H9 (cell line): ENCODE data around the gene DAPK2. TPM values are rescaled to one million over a fixed set of nuclear protein-coding genes. Genes with fewer than 3 reads are reported as not detected.

Experiments used
- DNase-seq: peaks from one replicate; pipeline ENCODE4 v3.0.0-alpha.2; 2017
- H2AFZ ChIP-seq: one replicate; pipeline ENCODE4 v1.6.1; 2013; ENCODE audit warnings: mild to moderate bottlenecking, low read length, control low read depth, moderate library complexity
- H2AK5ac ChIP-seq: 2 replicates; pipeline ENCODE4 v1.6.1; 2013; ENCODE audit warnings: low read length, control low read depth, mixed read lengths; ENCODE audit not compliant: insufficient read length
- H2BK120ac ChIP-seq: one replicate; pipeline ENCODE4 v1.6.1; 2013; ENCODE audit warnings: low read depth, mild to moderate bottlenecking, low read length, control low read depth, inconsistent platforms; ENCODE audit not compliant: poor library complexity, severe bottlenecking
- H2BK12ac ChIP-seq: 2 replicates; pipeline ENCODE4 v1.6.1; 2013; ENCODE audit warnings: low read length, control low read depth, mixed read lengths, low read depth; ENCODE audit not compliant: insufficient read length
- H2BK15ac ChIP-seq: 2 replicates; pipeline ENCODE4 v1.6.1; 2013; ENCODE audit warnings: low read depth, low read length, control low read depth
- H2BK20ac ChIP-seq: one replicate; pipeline ENCODE4 v1.6.1; 2013; ENCODE audit warnings: low read depth, mild to moderate bottlenecking, low read length, control low read depth, inconsistent platforms; ENCODE audit not compliant: poor library complexity, severe bottlenecking
- H2BK5ac ChIP-seq: 2 replicates; pipeline ENCODE4 v1.6.1; 2013; ENCODE audit warnings: low read length, control low read depth, mixed read lengths; ENCODE audit not compliant: insufficient read length
- H3K14ac ChIP-seq: 2 replicates; pipeline ENCODE4 v1.6.1; 2013; ENCODE audit warnings: low read length, control low read depth; ENCODE audit not compliant: insufficient read depth
- H3K18ac ChIP-seq: 2 replicates; pipeline ENCODE4 v1.6.1; 2013; ENCODE audit warnings: low read depth, mild to moderate bottlenecking, mixed read lengths, low read length, control low read depth; ENCODE audit not compliant: insufficient read length
- H3K23ac ChIP-seq: 2 replicates; pipeline ENCODE4 v1.6.1; 2013; ENCODE audit warnings: low read length, control low read depth, mixed read lengths, low read depth; ENCODE audit not compliant: insufficient read length
- H3K23me2 ChIP-seq: 2 replicates; pipeline ENCODE4 v1.6.1; 2013; ENCODE audit warnings: low read depth, mild to moderate bottlenecking, mixed read lengths, low read length, control low read depth; ENCODE audit not compliant: insufficient read length, poor library complexity, severe bottlenecking
- H3K27ac ChIP-seq: 2 replicates; pipeline ENCODE4 v1.5.1; 2013; ENCODE audit warnings: low read length, control low read depth, mixed read lengths, low read depth; ENCODE audit not compliant: insufficient read length
- H3K27me3 ChIP-seq: 2 replicates; pipeline ENCODE4 v1.6.1; 2013; ENCODE audit warnings: low read length, control low read depth, inconsistent platforms; ENCODE audit not compliant: insufficient read depth
- H3K4ac ChIP-seq: 2 replicates; pipeline ENCODE4 v1.6.1; 2013; ENCODE audit warnings: low read depth, mild to moderate bottlenecking, control low read depth, inconsistent platforms, low read length, moderate library complexity
- H3K4me1 ChIP-seq: 2 replicates; pipeline ENCODE4 v1.6.1; 2013; ENCODE audit warnings: low read length, control low read depth, inconsistent platforms; ENCODE audit not compliant: insufficient read depth
- H3K4me2 ChIP-seq: 2 replicates; pipeline ENCODE4 v1.6.1; 2013; ENCODE audit warnings: low read length, control low read depth, mixed read lengths; ENCODE audit not compliant: insufficient read length, insufficient read depth
- H3K56ac ChIP-seq: 2 replicates; pipeline ENCODE4 v1.6.1; 2013; ENCODE audit warnings: low read depth, mild to moderate bottlenecking, mixed read lengths, low read length, control low read depth; ENCODE audit not compliant: insufficient read length
- H3K79me1 ChIP-seq: 2 replicates; pipeline ENCODE4 v1.6.1; 2013; ENCODE audit warnings: low read depth, mild to moderate bottlenecking, moderate library complexity, low read length, control low read depth, inconsistent platforms; ENCODE audit not compliant: insufficient read depth, poor library complexity, severe bottlenecking
- H3K79me2 ChIP-seq: 2 replicates; pipeline ENCODE4 v1.6.1; 2013; ENCODE audit warnings: low read length, control low read depth, inconsistent platforms; ENCODE audit not compliant: insufficient read depth
- H3K9ac ChIP-seq: 2 replicates; pipeline ENCODE4 v1.6.1; 2013; ENCODE audit warnings: low read length, control low read depth, mixed read lengths; ENCODE audit not compliant: insufficient read length; ENCODE audit errors: extremely low read depth
- H3K9me3 ChIP-seq: one replicate; pipeline ENCODE4 v1.6.1; 2013; ENCODE audit warnings: low read depth, low read length, inconsistent platforms; ENCODE audit not compliant: control insufficient read depth
- H3T11ph ChIP-seq: one replicate; pipeline ENCODE4 v1.6.1; 2013; ENCODE audit warnings: mild to moderate bottlenecking, low read length, control low read depth, inconsistent platforms
- H4K20me1 ChIP-seq: one replicate; pipeline ENCODE4 v1.6.1; 2013; ENCODE audit not compliant: control insufficient read depth, insufficient read length, insufficient read depth
- H4K5ac ChIP-seq: 2 replicates; pipeline ENCODE4 v1.6.1; 2013; ENCODE audit warnings: low read depth, mild to moderate bottlenecking, mixed read lengths, low read length, control low read depth; ENCODE audit not compliant: insufficient read length
- H4K8ac ChIP-seq: replicated peaks from 2 replicates; pipeline ENCODE4 v1.6.1; 2013; ENCODE audit warnings: low read length, control low read depth, mixed read lengths, low read depth; ENCODE audit not compliant: insufficient read length
- H4K91ac ChIP-seq: 2 replicates; pipeline ENCODE4 v1.6.1; 2013; ENCODE audit warnings: low read depth, mild to moderate bottlenecking, moderate library complexity, mixed read lengths, low read length, control low read depth; ENCODE audit not compliant: insufficient read length
- H3K27ac Mint-ChIP-seq, 3 experiments: 2 replicates in 2 of 3; 3 replicates in 1 of 3; pipeline ENCODE4 v1.8.0; 2020 to 2021; ENCODE audit warnings: mixed read lengths in 3 of 3, mild to moderate bottlenecking in 1 of 3, moderate library complexity in 1 of 3
- H3K27me3 Mint-ChIP-seq: 2 replicates; pipeline ENCODE4 v1.8.0; 2021; ENCODE audit warnings: low read depth, mild to moderate bottlenecking, moderate library complexity, mixed read lengths
- H3K36me3 Mint-ChIP-seq, 3 experiments: 2 replicates in 2 of 3; 3 replicates in 1 of 3; pipeline ENCODE4 v1.8.0; 2020 to 2021; ENCODE audit warnings: low read depth in 3 of 3, mixed read lengths in 3 of 3; ENCODE audit not compliant: insufficient read depth in 1 of 3
- H3K4me1 Mint-ChIP-seq, 2 experiments: 2 replicates each; pipeline ENCODE4 v1.8.0; 2020; ENCODE audit warnings: mixed read lengths in 2 of 2
- H3K4me3 Mint-ChIP-seq, 2 experiments: 2 replicates in 1 of 2; 3 replicates in 1 of 2; pipeline ENCODE4 v1.8.0; 2020 to 2021; ENCODE audit warnings: mild to moderate bottlenecking in 2 of 2, mixed read lengths in 2 of 2, moderate library complexity in 1 of 2
- H3K9me3 Mint-ChIP-seq, 2 experiments: 2 replicates in 1 of 2; 3 replicates in 1 of 2; pipeline ENCODE4 v1.8.0; 2020; ENCODE audit warnings: mild to moderate bottlenecking in 2 of 2, mixed read lengths in 2 of 2, moderate library complexity in 1 of 2
- CTCF ChIP-seq: fragments of 200-600 bp; sonication (generic); conservative IDR thresholded peaks from 3 replicates; pipeline ENCODE4 v1.8.0; 2021; ENCODE audit warnings: antibody characterized with exemption, mild to moderate bottlenecking
- WGBS: extraction: QIAGEN DNeasy Blood & Tissue Kit; methylation state at CpG from one replicate; pipeline ENCODE4 v1.1.7; 2013; ENCODE audit warnings: missing lambda C conversion rate, low lambda C conversion rate, mixed read lengths; ENCODE audit not compliant: insufficient read length; ENCODE audit errors: extremely low coverage; 5-methylcytosine and 5-hydroxymethylcytosine counted together
- total RNA-seq: library from RNA; stranded (reverse); gene quantifications from 2 replicates; pipeline ENCODE4 v1.2.1, GENCODE V29; 2021

The DAPK2 gene
- total RNA-seq, 1 experiment from 2014 or later: 3.5 TPM

- no peak for DNase-seq
- no peaks in the 10 kb centered on the region for H3K9me3 ChIP-seq
- no peaks in the 10 kb centered on the region for H3K79me2 ChIP-seq
- no peak overlapping the region for H3K56ac ChIP-seq
- no peak overlapping the region for H2BK120ac ChIP-seq
- no peak overlapping the region for H2BK20ac ChIP-seq
- no peaks in the 10 kb centered on the region for H3K23me2 ChIP-seq
- no peaks in the 10 kb centered on the region for H3K79me1 ChIP-seq
- H3K4me2 ChIP-seq: no peak overlapping the region
- WGBS: no CpG with 5 or more reads among the region's 17 CpGs
- no peak overlapping the region for H3K27ac ChIP-seq
- no peaks in the 10 kb centered on the region for H3K36me3 Mint-ChIP-seq
- H3K27ac Mint-ChIP-seq: 0 out of 7 replicates have a peak overlapping the region, but pooled peaks of 1 of the 3 experiments have one; percentile 70
- H3K9ac ChIP-seq: no peak overlapping the region
- H3K18ac ChIP-seq: no peak overlapping the region
- H2BK5ac ChIP-seq: no peak overlapping the region
- H2BK15ac ChIP-seq: no peak overlapping the region
- H3K4me3 Mint-ChIP-seq: no peak overlapping the region
- H3K14ac ChIP-seq: no peak overlapping the region
- H3K23ac ChIP-seq: no peak overlapping the region
- no peak overlapping the region for H2BK12ac ChIP-seq
- no peak overlapping the region for H2AK5ac ChIP-seq
- H2AFZ ChIP-seq: no peak overlapping the region
- no peak overlapping the region for H3T11ph ChIP-seq
- no peak overlapping the region for H3K4ac ChIP-seq
- no peaks in the 10 kb centered on the region for H4K20me1 ChIP-seq
- no peaks in the 10 kb centered on the region for H3K9me3 Mint-ChIP-seq
- no peaks in the 10 kb centered on the region; the same call in 1 of the 2 replicates for H3K27me3 ChIP-seq
- peaks cover 3 to 7% of the 10 kb centered on the region in 2 experiments; a peak in 2 of 4 replicates for H3K4me1 Mint-ChIP-seq
- no peak overlapping the region for H4K5ac ChIP-seq
- no peaks in the 10 kb centered on the region for H3K4me1 ChIP-seq
- H4K8ac ChIP-seq: no peak overlapping the region
- H3K27me3 Mint-ChIP-seq: no peaks in the 10 kb centered on the region; the same call in 1 of the 2 replicates
- no peak overlapping the region for H4K91ac ChIP-seq
- TF ChIP-seq CTCF: no peak
Observed at GRCh38 chr15:63985221-63986184, 60.8 kb downstream of the DAPK2 start.
